Endodermal cell (in vitro differentiated cells): ENCODE measurements around the gene NLRC4. TPM values are rescaled to one million over a fixed set of nuclear protein-coding genes. Genes with fewer than 3 reads are reported as not detected.

Experiments used
- DNase-seq: peaks from one replicate; pipeline ENCODE4 v3.0.0-alpha.2; 2017
- H3K27ac ChIP-seq: 2 replicates; pipeline ENCODE4 v1.5.1; 2013; ENCODE audit warnings: mild to moderate bottlenecking, low read depth, low read length, moderate library complexity
- H3K27me3 ChIP-seq: 2 replicates; pipeline ENCODE4 v1.6.1; 2013; ENCODE audit warnings: mild to moderate bottlenecking, low read length, moderate library complexity; ENCODE audit not compliant: insufficient read depth, control insufficient read depth, poor library complexity, severe bottlenecking
- H3K36me3 ChIP-seq: 2 replicates; pipeline ENCODE4 v1.7.0; 2013; ENCODE audit warnings: mild to moderate bottlenecking, low read length, moderate library complexity; ENCODE audit not compliant: control insufficient read depth, insufficient read depth
- H3K4me1 ChIP-seq: one replicate; pipeline ENCODE4 v1.7.0; 2013; ENCODE audit warnings: low read length; ENCODE audit not compliant: control insufficient read depth, insufficient read depth
- H3K4me3 ChIP-seq: 2 replicates; pipeline ENCODE4 v1.5.1; 2013; ENCODE audit warnings: mild to moderate bottlenecking, low read length, moderate library complexity
- H3K9ac ChIP-seq: 2 replicates; pipeline ENCODE4 v1.6.1; 2013; ENCODE audit warnings: mild to moderate bottlenecking, low read length, moderate library complexity; ENCODE audit not compliant: poor library complexity, severe bottlenecking; ENCODE audit errors: extremely low read depth
- H3K9me3 ChIP-seq: 2 replicates; pipeline ENCODE4 v1.6.1; 2013; ENCODE audit warnings: mild to moderate bottlenecking, low read length, moderate library complexity; ENCODE audit not compliant: control insufficient read depth
- H3K27ac Mint-ChIP-seq: 2 replicates; pipeline ENCODE4 v1.8.0; 2020; ENCODE audit warnings: mixed read lengths
- H3K27me3 Mint-ChIP-seq: 2 replicates; pipeline ENCODE4 v1.8.0; 2021; ENCODE audit warnings: mild to moderate bottlenecking, mixed read lengths; ENCODE audit not compliant: insufficient read depth
- H3K36me3 Mint-ChIP-seq: 2 replicates; pipeline ENCODE4 v1.8.0; 2020; ENCODE audit warnings: low read depth, mixed read lengths
- H3K4me1 Mint-ChIP-seq: 2 replicates; pipeline ENCODE4 v1.8.0; 2020; ENCODE audit warnings: mixed read lengths
- H3K4me3 Mint-ChIP-seq: 2 replicates; pipeline ENCODE4 v1.8.0; 2020; ENCODE audit warnings: mild to moderate bottlenecking, moderate library complexity, mixed read lengths
- H3K9me3 Mint-ChIP-seq: 2 replicates; pipeline ENCODE4 v1.8.0; 2020; ENCODE audit warnings: mild to moderate bottlenecking, mixed read lengths
- CTCF ChIP-seq: fragments of 200-600 bp; sonication (generic); conservative IDR thresholded peaks from 2 replicates; pipeline ENCODE4 v1.5.0; 2021; ENCODE audit warnings: antibody characterized with exemption, mild to moderate bottlenecking
- WGBS, 2 experiments: methylation state at CpG; one replicate each; pipeline versions ENCODE4 v1.1.5 to v1.1.7; 2013; ENCODE audit warnings: missing lambda C conversion rate in 2 of 2, mixed read lengths in 1 of 2; ENCODE audit not compliant: insufficient coverage in 1 of 2, insufficient read length in 1 of 2; 5-methylcytosine and 5-hydroxymethylcytosine counted together
- total RNA-seq, 2 donors: library from RNA; stranded (reverse); fragmentation: NEBNext Ultra II Directional in 1 of 2; extraction: Animal tissue kit (Norgen Biotek cat#: 25700) in 1 of 2; gene quantifications; 2 replicates in 1 of 2; 3 replicates in 1 of 2; pipeline ENCODE4 v1.2.1, GENCODE V29; 2021

The NLRC4 gene
- total RNA-seq, 2 donors from 2014 or later, result not detected

- H3K4me1 Mint-ChIP-seq, result peaks cover 11% of the 10 kb centered on the region
- DNase-seq, result no peak
- no peak overlapping the region for H3K4me3 Mint-ChIP-seq
- no peak overlapping the region for H3K9ac ChIP-seq
- 76 to 100% methylated on average over 1 of the region's 2 CpGs for WGBS, 2 experiments
- H3K27me3 Mint-ChIP-seq, result no peaks in the 10 kb centered on the region
- H3K4me1 ChIP-seq, result peaks cover 3% of the 10 kb centered on the region
- no peak for TF ChIP-seq CTCF
- H3K9me3 Mint-ChIP-seq, result no peaks in the 10 kb centered on the region
- no peak overlapping the region for H3K4me3 ChIP-seq
- no peak overlapping the region for H3K27ac Mint-ChIP-seq
- H3K36me3 ChIP-seq, result peaks cover 3% of the 10 kb centered on the region
- H3K9me3 ChIP-seq, result no peaks in the 10 kb centered on the region
- H3K36me3 Mint-ChIP-seq, result no peaks in the 10 kb centered on the region
- H3K27me3 ChIP-seq, result no peaks in the 10 kb centered on the region
- peak overlapping the region; percentile 62 for H3K27ac ChIP-seq
Observed at GRCh38 chr2:32237996-32238395, 26.7 kb downstream of the NLRC4 start.

GRCh38 chr2:32237488-32237887 is 27.2 kb downstream of the NLRC4 start:
- Mint-ChIP-seq H3K27me3 (no peaks in the 10 kb centered on the region), H3K4me1 (peaks cover 11% of the 10 kb centered on the region), H3K4me3 (no peak overlapping the region), H3K36me3 (no peaks in the 10 kb centered on the region), H3K27ac (no peak overlapping the region), H3K9me3 (no peaks in the 10 kb centered on the region)
- H3K27me3 ChIP-seq, result no peaks in the 10 kb centered on the region
- peaks cover 3% of the 10 kb centered on the region for H3K36me3 ChIP-seq
- H3K4me3 ChIP-seq, result no peak overlapping the region
- no peak for TF ChIP-seq CTCF
- 83% methylated on average over 2 of the region's 2 CpGs; no CpG with 5 or more reads in 1 of the 2 experiments for WGBS, 2 experiments
- H3K9ac ChIP-seq, result no peak overlapping the region
- no peaks in the 10 kb centered on the region for H3K9me3 ChIP-seq
- peaks cover 3% of the 10 kb centered on the region for H3K4me1 ChIP-seq
- no peak overlapping the region for H3K27ac ChIP-seq
- no peak for DNase-seq

GRCh38 chr2:32235315-32235714 is 29.4 kb downstream of the NLRC4 start:
- H3K4me3 Mint-ChIP-seq, result no peak overlapping the region
- H3K9me3 Mint-ChIP-seq, result no peaks in the 10 kb centered on the region
- Histone ChIP-seq H3K27ac (no peak overlapping the region), H3K36me3 (peaks cover 3% of the 10 kb centered on the region), H3K9ac (no peak overlapping the region), H3K9me3 (no peaks in the 10 kb centered on the region), H3K27me3 (no peaks in the 10 kb centered on the region), H3K4me3 (no peak overlapping the region), H3K4me1 (peaks cover 3% of the 10 kb centered on the region)
- no peaks in the 10 kb centered on the region for H3K27me3 Mint-ChIP-seq
- WGBS, 2 experiments, result 86 to 100% methylated on average over 1 to 5 of the region's 5 CpGs
- peaks cover 11% of the 10 kb centered on the region for H3K4me1 Mint-ChIP-seq
- no peak for DNase-seq
- no peak overlapping the region for H3K27ac Mint-ChIP-seq
- H3K36me3 Mint-ChIP-seq, result no peaks in the 10 kb centered on the region
- no peak for TF ChIP-seq CTCF
